Putamen (tissue), 1 donor: Measurements from ENCODE around the gene GNG3.
"Not testable (repeated sequence)": the region's sequence is repeated elsewhere in the genome, so short reads cannot be mapped to it uniquely, and the experiment has no call there.

Experiments
- DNase-seq: peaks from one replicate; pipeline ENCODE4 v3.0.0-alpha.2; 2016; ENCODE audit warnings: low spot score

Gene GNG3

DNA sequence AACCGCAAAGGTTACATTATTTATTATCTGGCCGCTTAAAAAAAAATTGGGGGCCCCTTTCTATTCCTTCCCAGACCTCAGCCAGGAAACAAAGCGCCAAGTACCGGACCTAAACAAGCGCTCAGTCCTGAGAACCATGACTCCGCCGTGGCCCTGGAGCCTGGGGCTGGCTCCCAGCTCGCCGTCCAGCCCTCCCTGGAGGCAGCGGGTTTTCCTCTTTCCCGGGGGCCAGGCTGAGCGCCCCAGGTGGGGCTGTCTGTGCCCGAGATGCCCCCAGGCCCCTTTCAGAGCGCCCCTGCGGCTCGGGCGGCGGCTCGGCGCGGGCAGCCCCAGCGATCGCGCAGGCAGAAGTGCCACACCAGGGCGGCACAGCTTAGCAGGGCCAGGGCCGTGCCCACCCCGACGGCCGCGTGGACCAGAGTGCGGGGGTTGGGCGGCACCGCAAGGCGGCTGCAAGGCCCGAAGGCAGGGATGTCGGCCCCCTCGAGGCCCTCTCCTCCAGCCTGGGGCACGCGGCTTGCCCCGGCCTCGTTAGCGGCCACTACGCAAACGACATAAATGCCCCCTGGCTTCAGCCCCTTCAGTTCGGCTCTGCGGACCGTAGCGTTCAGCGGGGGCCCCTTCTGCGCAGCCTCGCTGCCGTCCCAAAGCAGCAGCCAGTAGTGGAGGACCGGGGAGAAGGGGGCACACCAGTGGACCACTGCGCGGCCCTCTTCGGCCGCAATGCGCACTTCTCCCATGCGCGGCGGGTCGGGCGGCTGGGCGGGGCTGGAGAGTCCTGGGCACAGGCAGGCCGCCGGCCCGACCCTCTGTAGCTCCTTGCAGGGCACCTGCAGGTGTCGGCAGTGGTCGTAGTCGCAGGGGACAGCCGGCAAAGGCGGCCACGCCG, 19.7 kb upstream of the GNG3 start:
- no peak for DNase-seq

DNA sequence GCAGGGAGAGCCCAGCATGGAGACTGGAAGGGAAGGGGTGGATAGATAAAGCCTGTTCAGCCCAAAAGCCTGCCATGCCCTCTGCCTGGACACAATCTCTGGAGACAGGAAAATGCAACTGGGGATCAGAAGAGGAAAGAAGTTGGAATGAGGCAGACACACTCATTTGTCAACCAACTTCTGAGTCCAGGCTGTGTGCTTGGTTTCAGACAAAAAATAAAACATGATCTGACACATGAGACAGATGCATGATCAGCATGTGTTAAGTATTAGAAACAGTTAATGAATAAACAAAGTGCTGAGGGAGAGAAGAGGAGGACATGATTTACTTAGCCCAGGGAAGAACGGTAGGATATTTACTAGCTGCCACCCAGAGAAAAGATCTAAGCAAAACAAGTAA, 19.0 kb upstream of the GNG3 start:
- no peak for DNase-seq

DNA sequence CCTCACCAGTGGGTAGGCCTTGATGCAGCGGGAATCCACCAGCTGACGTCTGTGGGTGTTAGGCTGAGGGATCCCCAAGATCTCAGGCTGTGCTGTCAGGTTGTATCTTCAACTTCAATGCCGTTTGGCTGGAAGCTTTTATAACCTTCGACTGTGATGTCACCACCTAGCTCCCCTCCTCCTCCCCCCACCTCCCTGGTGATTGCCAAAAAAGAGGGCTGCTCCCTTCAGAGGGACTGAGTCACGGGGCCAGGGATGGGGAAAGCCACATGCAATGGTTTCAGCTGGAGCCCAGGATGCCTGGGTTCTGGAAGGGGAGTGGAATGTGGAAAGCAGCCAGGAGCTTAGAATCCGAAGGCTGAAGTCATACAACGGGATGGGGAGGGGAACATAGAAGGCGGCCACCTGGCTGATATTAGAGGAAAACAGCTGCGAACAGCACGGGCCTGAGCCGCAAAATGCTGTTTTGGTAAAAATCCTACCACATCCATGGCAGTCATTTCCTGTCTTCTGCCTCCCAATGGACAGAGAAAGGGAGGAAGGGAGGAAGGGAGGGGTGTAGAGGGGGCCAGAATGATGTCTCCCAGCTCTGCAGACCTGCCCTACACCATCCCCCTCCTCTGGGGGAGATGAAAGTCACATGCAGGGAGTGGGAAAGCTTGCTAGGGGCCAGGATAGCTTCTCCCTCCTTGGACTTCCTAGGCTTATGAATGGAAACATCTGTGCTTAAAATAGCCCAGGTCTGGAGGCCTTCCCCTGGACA, 17.9 kb upstream of the GNG3 start, which contains the start of gene LRRN4CL:
Gene LRRN4CL, minus strand, starts transcription at position 110 of the 763 bp plus-strand sequence. CDS start 1,022 bp downstream, outside the sequence.
- DNase-seq: peak; percentile 73

DNA sequence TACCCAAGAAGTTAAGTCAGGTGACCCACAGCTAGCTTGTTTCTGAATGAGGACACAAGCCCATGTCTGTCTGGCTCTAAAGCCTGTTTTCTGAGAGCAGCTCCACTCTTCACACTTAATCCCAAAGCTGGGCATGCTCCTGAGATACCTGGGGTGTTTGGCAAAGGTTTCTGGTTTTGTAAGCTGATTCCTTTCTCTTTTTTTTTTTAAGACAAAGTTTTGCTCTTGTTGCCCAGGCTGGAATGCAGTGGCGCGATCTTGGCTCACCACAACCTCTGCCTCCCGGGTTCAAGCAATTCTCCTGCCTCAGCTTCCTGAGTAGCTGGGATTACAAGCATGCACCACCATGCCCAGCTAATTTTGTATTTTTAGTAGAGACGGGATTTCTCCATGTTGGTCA, 13.9 kb upstream of the GNG3 start:
- not testable (repeated sequence) for DNase-seq

DNA sequence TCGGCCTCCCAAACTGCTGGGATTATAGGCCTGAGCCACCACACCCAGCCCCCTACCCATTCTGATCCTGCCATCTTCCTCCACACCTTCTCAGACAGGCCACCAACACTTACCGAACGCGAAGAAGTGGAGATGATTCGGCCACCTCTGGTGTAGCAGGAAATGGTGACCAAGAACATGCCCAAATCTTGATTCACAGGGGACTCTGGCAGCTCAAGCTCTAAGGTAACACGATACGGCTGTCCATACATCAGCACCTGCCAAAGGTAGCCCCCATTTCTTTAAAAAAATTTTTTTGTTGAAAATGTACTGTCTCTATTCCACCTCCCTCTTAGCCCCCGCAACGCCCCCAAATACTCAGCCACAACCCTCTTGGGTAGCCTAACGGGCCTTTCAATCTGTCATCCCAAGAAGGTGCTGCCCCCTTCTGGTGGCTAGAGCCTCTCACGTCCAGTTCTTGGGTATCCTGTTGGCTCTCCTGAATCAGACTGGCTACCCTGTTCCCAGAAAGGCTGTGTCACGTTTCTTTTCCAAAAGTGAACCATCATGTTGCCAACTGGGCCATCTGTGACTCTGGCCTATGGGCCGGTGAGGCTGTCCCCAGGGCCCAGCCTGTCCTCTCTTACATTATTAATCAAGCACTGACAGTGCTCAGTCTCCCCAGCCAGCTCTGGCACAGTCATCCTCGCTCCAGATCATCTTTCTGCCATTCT, 12.9 kb upstream of the GNG3 start:
- DNase-seq: peak; percentile 64

DNA sequence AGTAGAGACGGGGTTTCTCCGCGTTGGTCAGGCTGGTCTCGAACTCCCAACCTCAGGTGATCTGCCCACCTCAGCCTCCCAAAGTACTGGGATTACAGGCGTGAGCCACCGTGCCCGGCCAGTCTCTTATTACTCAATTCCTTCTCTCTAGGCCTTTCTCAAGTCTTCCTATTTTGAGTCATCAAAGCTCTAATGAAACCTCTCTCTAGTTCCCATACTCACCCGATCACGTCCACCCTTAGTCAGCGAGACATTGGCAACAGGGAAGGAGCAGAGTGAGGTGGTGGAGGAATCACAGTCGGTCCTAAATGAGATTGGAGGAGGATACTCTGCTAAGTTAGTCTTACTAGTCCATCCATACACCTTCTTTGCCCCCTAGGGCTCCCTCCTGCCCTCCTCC, 5.2 kb upstream of the GNG3 start:
- DNase-seq: no peak

GRCh38 chr11:62703921-62704320, 3.6 kb upstream of the GNG3 start:
- not testable (repeated sequence) for DNase-seq

GRCh38 chr11:62705413-62705812, 2.1 kb upstream of the GNG3 start:
- DNase-seq: no peak

- peak; percentile 95 for DNase-seq
Measured at GRCh38 chr11:62705880-62706849, 1.3 kb upstream of the GNG3 start.

GRCh38 chr11:62706850-62707247, 627 bp upstream of the GNG3 start:
- no peak for DNase-seq

- no peak for DNase-seq
Measured at GRCh38 chr11:62708392-62708791, 916 bp downstream of the GNG3 start.

DNA sequence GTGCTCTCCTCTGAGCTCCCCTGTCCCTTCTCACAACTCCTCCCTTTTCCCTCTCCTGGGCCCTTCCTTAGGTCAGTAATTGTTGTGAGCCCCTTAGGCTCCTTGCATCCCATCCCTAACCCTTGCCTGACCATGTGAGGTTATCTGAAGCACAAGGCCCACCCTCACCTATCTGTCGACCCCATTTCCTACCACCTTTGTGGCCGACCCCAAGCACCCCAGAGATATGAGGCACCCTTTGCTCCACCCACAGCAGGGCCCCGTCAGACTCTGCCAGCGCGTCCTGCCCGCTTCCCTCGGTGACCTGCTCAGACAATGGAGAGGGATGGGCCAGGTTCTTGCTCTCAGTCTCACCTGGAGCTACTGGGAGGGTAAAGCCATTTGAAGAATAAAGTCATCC, 1.3 kb downstream of the GNG3 start:
- peak; percentile 28 for DNase-seq

DNA sequence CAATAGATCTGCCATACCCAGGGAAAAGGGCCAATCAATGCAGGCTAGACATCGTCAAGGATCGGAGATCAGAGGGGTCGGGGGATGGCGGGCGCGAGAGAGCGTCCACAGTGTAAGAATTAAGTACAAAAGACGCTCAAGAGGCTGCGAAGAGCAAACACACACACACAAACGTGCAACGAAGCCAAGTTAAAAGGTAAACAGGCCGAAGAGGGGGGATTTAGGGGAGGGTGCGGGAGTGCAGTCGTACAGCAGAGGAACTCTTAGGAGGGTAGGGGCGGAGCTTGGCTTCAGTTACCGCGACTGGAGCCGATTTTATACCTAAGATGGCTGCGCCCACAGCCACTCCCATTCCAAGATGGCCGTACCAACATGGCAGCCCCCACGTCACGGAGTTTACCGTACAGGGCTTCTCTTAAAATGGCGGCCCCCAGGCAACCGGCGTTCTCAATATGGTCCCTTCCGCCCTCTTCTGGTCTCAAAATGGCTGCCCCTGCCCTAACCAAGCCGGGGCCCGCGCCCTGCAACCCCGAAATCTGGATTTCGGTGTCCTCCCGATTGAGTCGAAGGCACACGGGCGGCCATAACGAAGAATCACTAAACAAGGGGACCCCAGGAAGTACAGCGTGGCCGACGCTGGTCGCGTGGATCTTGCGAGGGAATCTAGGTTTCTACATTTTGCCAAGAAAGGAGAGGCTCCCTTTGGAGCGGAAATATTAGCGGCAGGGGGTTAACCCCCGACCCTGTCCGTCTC, 1.9 kb downstream of the GNG3 start:
- peak; percentile 99 for DNase-seq

GRCh38 chr11:62710001-62710345, 2.5 kb downstream of the GNG3 start:
- no peak for DNase-seq

DNA sequence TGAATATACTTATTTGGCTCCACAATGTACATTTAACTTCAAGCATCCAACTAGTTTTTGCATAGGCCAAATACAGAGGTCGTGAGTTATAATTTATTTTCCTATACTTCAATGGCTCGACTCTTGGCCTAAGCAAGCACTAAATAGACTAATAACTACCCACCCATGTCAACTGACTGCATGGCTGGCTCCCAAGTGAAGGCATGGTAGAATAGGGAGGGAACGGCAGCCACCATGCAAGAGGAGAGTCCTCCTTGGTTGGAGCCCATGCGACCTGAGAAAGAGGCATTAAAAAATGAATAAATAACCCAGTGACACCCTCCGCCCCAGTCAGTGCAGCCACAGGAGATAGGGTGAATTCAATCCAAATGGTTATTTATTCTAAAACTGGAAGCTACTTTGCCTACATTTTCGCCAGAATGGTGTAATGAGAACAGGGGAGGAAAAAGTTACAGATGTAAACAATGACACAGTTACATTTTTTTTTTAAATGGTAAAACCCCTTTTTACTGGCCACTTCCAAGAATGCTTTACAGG, 4.9 kb downstream of the GNG3 start:
- no peak for DNase-seq

GRCh38 chr11:62712861-62713260, 5.4 kb downstream of the GNG3 start:
- DNase-seq: no peak

- no peak for DNase-seq
Measured at GRCh38 chr11:62713343-62713742, 5.9 kb downstream of the GNG3 start.

GRCh38 chr11:62715150-62716130, 8.0 kb downstream of the GNG3 start:
- no peak for DNase-seq

- no peak for DNase-seq
Measured at GRCh38 chr11:62716206-62716605, 8.7 kb downstream of the GNG3 start.
